Natural killer cell (primary cell): ENCODE results near the gene ARPP21. TPM values are rescaled to one million over a fixed set of nuclear protein-coding genes. Genes with fewer than 3 reads are reported as not detected.

Source experiments
- ATAC-seq, 3 donors: fragments of 150-1000 bp in 2 of 3; fragments of 200-7000 bp in 1 of 3; cut with Tn5 transposase; 1 replicate in 1 of 3; 2 replicates in 2 of 3; pipeline ENCODE4 v1.10.0; 2021; ENCODE audit warnings: mild to moderate bottlenecking in 2 of 3, moderate library complexity in 2 of 3
- DNase-seq, 2 donors: peaks; one replicate each; pipeline versions ENCODE4 v3.0.0 to v3.0.0-alpha.2; 2013 to 2021; ENCODE audit warnings: mixed read lengths in 1 of 2
- H3K27ac ChIP-seq: one replicate; pipeline ENCODE4 v1.5.1; 2013; ENCODE audit warnings: mild to moderate bottlenecking, low read length
- H3K27me3 ChIP-seq: one replicate; pipeline ENCODE4 v1.6.1; 2013; ENCODE audit warnings: low read length; ENCODE audit not compliant: control insufficient read depth, insufficient read depth
- H3K36me3 ChIP-seq: one replicate; pipeline ENCODE4 v1.6.1; 2013; ENCODE audit warnings: low read length; ENCODE audit not compliant: control insufficient read depth, insufficient read depth
- H3K4me1 ChIP-seq: one replicate; pipeline ENCODE4 v1.6.1; 2013; ENCODE audit warnings: low read length; ENCODE audit not compliant: control insufficient read depth, insufficient read depth
- H3K4me3 ChIP-seq: one replicate; pipeline ENCODE4 v1.5.1; 2013; ENCODE audit warnings: low read length
- H3K9me3 ChIP-seq: one replicate; pipeline ENCODE4 v1.6.1; 2013; ENCODE audit warnings: low read length; ENCODE audit not compliant: control insufficient read depth, insufficient read depth
- H3K27ac Mint-ChIP-seq, 2 donors: one replicate each; pipeline ENCODE4 v1.8.0; 2022; ENCODE audit warnings: mild to moderate bottlenecking in 2 of 2, mixed read lengths in 2 of 2, moderate library complexity in 1 of 2
- H3K27me3 Mint-ChIP-seq, 2 donors: one replicate each; pipeline ENCODE4 v1.8.0; 2022; ENCODE audit warnings: low read depth in 2 of 2, mixed read lengths in 2 of 2
- H3K36me3 Mint-ChIP-seq: one replicate; pipeline ENCODE4 v1.8.0; 2022; ENCODE audit warnings: mixed read lengths
- H3K4me1 Mint-ChIP-seq, 2 donors: one replicate each; pipeline ENCODE4 v1.8.0; 2022; ENCODE audit warnings: mixed read lengths in 2 of 2
- H3K4me3 Mint-ChIP-seq: one replicate; pipeline ENCODE4 v1.8.0; 2022; ENCODE audit warnings: mild to moderate bottlenecking, moderate library complexity, mixed read lengths
- H3K9me3 Mint-ChIP-seq, 2 donors: one replicate each; pipeline ENCODE4 v1.8.0; 2022; ENCODE audit warnings: mixed read lengths in 2 of 2
- CTCF ChIP-seq: fragments of 200-600 bp; IDR thresholded peaks from one replicate; pipeline ENCODE4 v1.8.0; 2022; ENCODE audit warnings: antibody characterized with exemption
- WGBS: methylation state at CpG from one replicate; pipeline ENCODE4 v1.1.7; 2013; ENCODE audit warnings: missing lambda C conversion rate; ENCODE audit not compliant: insufficient coverage; 5-methylcytosine and 5-hydroxymethylcytosine counted together
- intact Hi-C: fragments of 100-400 bp; cut with micrococcal nuclease; formaldehyde crosslinking; loops from one replicate; pipeline ENCODE4 v1.14.2; 2022
- total RNA-seq, 4 donors: library from RNA; stranded (reverse); fragments of 120-200 nt in 1 of 4; gene quantifications; one replicate each; pipeline versions ENCODE4 v1.2.3 to v1.2.4, GENCODE V29; 2013 to 2022

ARPP21 gene
- total RNA-seq, 3 donors from 2014 or later (not counting 1 experiment from before 2014, with no cell fraction given), result not detected

DNA sequence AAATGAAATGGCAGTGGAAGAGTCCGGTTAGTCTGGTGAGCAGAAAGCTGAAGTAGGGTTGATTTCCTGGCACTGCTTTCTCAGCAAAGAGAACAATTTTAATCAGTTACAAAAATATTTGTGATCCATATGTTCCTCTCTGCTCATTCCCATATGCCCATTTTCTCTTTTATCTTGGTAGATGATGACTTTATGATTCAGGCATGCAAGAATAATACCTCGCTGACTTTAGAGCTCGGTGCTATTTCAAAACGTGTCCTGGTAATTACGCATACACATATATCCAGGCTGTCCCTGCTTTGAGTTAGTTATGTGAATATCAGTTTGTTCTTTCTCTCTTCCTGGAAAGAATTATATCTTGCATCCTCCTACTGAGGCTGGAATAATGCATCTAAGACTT is 38.5 kb downstream of the ARPP21 start:
- H3K36me3 ChIP-seq, result no peaks in the 10 kb centered on the region
- Mint-ChIP-seq H3K27ac (no peak overlapping the region), H3K4me3 (no peak overlapping the region), H3K9me3 (peaks cover 6 to 15% of the 10 kb centered on the region in 2 donors), H3K36me3 (no peaks in the 10 kb centered on the region), H3K4me1 (no peaks in the 10 kb centered on the region), H3K27me3 (no peaks in the 10 kb centered on the region)
- no peak overlapping the region for H3K4me3 ChIP-seq
- no peak for DNase-seq
- intact Hi-C loops, result no loop called here
- 81% methylated on average over 3 of the region's 5 CpGs for WGBS
- H3K27me3 ChIP-seq, result no peaks in the 10 kb centered on the region
- H3K4me1 ChIP-seq, result no peaks in the 10 kb centered on the region
- no peaks in the 10 kb centered on the region for H3K9me3 ChIP-seq
- no peak for ATAC-seq
- TF ChIP-seq CTCF, result no peak
- no peak overlapping the region for H3K27ac ChIP-seq

- intact Hi-C loops, result no loop called here
- no peaks in the 10 kb centered on the region for H3K4me1 Mint-ChIP-seq
Measured at GRCh38 chr3:35678643-35679161, 39.4 kb downstream of the ARPP21 start.

DNA sequence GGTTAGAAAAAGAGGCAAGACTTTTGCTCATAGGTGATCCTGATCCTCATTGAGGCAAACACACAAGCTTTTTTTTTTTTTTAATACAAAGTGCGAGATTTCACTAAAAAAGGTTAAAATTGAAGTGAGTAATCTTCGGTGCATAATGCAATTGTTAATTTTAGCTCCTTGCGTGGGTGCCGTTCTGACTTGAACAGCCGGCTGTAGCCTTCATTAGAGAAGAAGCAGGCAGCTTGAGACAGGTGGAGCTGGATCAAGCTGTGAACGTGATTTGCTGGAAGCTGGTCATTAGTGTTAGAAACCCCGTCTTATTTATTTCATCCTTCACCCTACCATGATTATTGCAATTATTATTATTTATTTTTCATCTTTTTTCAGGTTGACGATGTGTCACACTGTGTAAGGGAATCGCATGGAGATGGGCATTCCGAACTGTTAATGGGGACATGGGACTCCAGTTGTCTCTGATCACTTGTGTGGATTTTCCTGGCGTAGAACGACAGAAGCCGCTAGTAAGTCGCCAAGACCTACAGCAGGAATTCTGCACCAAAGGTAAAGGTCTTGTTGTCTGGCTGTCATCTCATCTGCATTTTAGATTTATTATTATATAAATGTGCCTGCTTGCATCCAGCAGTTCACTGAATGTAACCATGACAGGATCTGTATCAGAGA is 40.2 kb downstream of the ARPP21 start:
- Mint-ChIP-seq H3K4me1 (no peaks in the 10 kb centered on the region), H3K9me3 (peaks cover 4 to 13% of the 10 kb centered on the region in 2 donors), H3K4me3 (no peak overlapping the region), H3K36me3 (no peaks in the 10 kb centered on the region), H3K27ac (no peak overlapping the region), H3K27me3 (no peaks in the 10 kb centered on the region)
- Histone ChIP-seq H3K27me3 (no peaks in the 10 kb centered on the region), H3K27ac (no peak overlapping the region), H3K4me1 (no peaks in the 10 kb centered on the region), H3K9me3 (no peaks in the 10 kb centered on the region), H3K36me3 (no peaks in the 10 kb centered on the region), H3K4me3 (no peak overlapping the region)
- DNase-seq (no peak), ATAC-seq (no peak)
- TF ChIP-seq CTCF, result no peak
- intact Hi-C loops, result no loop called here
- 89% methylated on average over 11 of the region's 14 CpGs for WGBS

More at GRCh38 chr3:35678643-35679161, 39.4 kb downstream of the ARPP21 start:
- Mint-ChIP-seq H3K9me3 (peaks cover 6 to 15% of the 10 kb centered on the region in 2 donors), H3K36me3 (no peaks in the 10 kb centered on the region), H3K27ac (no peak overlapping the region), H3K27me3 (no peaks in the 10 kb centered on the region), H3K4me3 (no peak overlapping the region)
- Histone ChIP-seq H3K27ac (no peak overlapping the region), H3K4me3 (no peak overlapping the region), H3K27me3 (no peaks in the 10 kb centered on the region), H3K36me3 (no peaks in the 10 kb centered on the region), H3K4me1 (no peaks in the 10 kb centered on the region), H3K9me3 (no peaks in the 10 kb centered on the region)
- WGBS, result 85% methylated on average over 6 of the region's 7 CpGs
- ATAC-seq, result no peak
- DNase-seq, result no peak
- no peak for TF ChIP-seq CTCF
